Measurements from ENCODE around the gene MALAT1.

Gene MALAT1

DNA sequence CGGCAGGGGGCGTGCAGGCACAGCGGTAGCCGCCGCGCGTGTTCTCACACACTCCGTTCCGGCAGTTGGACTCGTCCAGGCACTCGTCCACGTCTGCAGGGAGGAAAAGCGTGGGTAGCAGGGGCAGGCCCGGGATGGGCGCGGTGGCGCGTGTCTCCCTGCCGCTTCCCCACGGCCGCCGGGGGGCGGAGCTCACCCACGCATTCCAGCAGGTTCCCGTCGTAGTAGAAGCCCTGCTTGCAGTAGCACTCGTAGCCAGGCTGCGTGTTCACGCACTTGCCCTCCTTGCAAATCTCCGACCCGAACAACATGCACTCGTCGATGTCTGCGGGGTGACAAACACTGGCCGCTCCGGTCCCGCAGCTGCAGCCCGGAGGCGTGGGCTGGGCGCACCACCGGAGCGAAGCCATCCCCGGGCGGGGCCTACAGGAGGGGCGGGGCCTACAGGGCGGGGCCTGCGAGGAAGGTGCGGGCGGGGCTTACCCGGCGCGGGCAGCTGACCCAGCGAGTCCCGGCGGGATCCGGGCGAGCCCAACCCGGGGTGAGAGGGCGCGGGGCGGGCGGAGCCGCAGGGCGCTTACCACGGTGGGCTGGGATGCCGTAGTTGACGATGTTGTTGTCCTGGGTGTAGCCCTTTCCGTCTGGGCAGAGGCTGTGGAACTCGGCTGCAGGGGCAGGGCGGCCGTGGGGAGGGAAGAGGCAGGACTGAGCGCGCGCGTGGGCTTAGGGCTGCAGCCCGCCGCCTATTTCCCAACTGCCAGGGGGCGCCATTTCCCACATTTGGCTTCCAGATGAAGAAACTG lies 41.6 kb downstream of the MALAT1 start:
- peak; percentile 88 for DNase-seq (ENCODE audit: low read depth)

DNA sequence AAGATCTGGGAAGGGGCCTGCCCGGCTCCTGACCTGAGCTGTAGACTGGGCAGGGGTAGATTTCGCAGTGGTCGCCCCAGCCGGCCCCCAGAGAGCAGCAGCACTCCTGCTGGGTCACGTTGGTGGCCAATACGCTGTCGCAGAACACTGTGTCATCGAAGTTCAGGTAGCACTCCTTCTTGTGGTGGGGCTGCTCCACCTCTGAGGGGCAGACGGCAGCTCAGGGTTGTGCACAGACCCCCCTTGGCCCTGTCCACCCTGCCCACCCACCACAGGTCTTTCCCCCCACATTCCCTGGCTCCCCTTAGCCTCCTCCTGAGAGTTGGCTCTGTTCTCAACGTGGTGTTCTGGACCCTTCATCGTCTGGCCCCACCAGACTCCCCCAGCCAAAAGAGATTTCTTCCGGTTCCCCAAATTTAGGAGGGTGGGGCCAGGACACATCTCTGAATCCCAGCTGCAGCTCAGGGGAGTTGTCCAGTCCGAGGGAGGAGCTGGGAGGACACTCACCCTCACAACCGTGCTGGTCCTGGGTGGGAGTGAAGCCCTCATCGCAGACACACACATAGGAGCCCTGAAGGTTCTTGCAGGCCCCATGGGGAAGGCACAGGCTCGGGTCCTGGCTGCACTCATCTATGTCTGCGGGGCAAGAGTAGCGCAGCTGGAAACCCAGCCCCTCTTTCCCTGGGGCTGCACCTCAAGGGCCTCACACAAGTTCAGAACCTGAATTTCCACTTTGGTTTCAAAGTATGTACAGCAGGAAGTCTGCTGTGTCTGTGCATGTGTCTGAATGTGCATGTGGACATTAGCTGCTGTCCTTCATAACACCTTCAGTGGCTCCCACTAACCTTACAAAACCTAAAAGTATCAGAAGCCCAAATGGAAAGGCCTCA lies 42.5 kb downstream of the MALAT1 start:
- no peak for DNase-seq (ENCODE audit: low read depth)

DNA sequence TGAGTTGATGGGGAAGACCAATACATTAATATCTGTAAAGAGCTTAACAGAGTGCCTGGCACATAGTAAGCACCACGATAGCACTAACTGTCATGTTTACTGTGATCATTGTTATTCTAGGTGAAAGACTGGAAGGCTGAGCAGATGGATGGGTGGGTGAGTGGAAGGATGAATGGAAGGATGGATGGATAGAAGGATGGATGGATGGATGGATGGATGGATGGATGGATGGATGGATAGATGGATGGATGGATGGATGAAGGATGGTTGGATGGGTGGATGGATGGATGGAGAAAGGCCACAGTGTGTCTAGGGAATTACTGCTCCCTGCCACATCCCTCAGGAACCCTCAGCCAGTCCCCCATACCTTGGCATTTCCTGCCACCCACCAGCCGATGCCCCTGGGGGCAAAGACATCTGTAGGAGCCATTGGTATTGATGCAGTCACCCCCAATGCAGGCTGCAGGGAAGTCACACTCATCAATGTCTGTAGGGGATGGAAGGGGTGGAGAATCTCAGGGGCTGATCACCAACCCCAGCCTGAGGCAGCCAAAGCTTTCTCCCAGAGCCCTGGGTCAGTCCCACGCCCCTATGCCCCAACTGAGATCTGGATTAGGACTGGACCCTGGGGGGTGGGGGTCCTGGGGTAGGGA lies 44.0 kb downstream of the MALAT1 start:
- DNase-seq (ENCODE audit: low read depth), result no peak

DNA sequence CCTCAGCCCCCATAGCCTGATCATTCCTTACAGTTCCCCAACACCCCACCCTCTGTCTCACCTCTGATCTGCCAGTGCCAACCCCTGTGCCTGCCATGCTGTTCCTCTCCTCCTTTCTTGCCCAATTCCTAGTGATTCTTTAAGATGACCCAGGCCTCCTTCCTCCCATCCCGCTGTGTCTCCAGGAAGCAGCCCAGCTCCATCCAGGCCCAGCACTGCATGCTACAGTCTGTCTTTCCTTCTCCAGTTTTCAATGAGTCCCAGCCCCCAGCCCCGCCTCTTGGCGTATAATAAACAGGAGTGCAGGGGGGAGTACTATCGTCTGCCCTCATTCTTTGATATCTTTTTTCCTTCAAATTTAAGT lies 47.0 kb downstream of the MALAT1 start:
- no peak for DNase-seq (ENCODE audit: low read depth)

DNA sequence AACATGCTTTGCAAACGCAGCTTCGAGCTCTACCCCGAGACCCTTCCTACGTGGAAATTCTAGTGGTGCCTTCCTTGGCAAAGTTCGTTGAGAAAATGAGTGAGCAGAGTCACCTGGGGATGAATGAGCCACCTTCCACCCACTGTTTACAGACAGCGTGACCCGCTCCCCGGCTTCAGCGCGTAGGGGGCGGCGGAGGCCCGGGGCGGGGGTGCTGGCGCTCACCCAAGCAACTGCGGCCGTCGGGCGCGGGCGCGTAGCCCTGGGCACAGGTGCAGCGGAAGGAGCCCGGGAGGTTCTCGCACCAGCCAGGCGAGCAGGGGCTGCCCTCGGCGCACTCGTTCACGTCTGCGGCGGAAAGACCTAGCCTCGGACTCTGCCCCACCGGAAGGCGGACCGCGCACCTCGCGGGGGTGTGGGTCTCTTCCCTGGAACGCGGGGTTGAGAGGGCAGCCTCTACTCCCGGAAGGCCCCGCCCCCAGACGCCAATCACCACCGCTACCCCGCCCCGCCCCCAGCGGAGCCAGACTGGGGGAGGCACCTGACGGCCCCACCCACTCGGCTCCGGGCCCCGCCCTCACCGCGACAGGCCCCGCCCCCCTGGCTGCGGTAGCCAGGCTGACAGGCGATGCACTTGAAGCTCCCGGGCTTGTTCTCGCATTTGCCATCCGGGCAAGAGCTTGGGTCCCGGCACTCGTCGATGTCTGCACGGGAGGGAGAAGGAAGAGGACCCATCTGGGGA lies 47.5 kb downstream of the MALAT1 start:
- no peak for DNase-seq (ENCODE audit: low read depth)

DNA sequence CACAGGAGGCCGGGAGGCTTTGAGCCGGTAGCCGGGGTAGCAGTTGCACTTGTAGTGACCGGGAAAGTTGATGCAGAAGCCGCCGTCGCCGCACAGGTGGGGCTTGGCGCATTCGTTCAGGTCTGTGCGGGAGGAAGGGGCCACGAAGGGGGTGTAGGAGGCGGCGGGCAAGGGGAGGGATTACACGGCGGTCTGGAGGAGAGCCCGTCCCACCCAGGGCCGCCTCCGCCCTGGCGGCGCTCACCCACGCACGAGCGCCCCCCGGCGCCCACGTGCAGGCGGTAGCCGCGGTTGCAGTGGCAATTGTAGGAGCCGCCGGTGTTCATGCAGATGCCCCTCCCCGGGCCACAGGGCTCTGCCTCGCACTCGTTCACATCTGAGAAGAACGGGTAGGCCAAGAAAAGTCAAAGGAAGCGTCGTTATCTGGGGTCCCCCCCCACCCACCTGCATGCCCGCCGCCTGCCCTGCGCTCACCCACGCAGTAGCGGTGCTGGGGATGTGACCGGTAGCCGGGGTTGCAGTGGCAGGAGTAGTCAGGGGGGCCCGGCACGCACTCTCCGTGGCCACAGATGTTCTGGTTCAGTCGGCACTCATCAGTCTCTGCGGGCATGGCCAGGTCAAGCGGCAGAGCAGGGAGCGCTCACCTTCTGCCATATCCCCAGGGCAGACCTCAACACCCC lies 48.7 kb downstream of the MALAT1 start:
- no peak for DNase-seq (ENCODE audit: low read depth)

DNA sequence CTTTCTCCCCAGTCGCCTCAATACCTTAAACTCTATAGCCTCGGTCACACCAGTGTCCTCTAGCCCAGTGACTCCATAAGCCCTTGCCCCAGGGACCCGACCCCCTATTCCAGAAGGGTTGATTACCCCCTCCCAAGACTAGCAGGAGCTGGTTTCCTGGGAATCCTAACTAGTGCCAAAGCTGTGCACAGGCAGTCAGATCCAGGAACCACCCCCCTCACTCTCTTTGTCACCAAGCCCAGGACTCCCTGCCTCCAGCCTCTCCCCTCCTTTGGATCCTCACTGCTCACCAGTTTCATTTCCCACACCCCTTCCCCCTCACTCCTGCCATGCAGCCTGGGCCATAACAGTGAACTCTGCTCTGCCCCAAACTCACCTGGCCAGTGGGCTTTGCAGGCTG lies 49.5 kb downstream of the MALAT1 start:
- no peak for DNase-seq (ENCODE audit: low read depth)

DNA sequence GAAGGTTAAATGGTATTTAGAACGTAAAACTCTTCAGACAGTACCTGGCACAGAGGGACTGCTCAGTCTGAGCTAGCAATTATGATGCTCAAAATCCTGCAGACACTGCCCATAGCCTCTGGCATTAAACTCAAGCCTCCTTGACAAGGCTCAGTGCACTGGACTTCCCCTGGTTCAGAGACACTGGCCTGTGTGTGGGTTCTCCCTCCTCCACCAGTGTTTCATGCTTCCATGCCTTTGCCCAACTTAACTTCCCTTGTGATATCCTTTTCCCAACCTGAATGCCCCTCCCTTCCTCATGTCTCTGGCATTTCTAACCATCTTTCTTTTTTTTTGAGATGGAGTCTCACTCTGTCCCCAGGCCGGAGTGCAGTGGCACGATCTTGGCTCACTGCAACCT lies 50.3 kb downstream of the MALAT1 start:
- DNase-seq (ENCODE audit: low read depth), result no peak

DNA sequence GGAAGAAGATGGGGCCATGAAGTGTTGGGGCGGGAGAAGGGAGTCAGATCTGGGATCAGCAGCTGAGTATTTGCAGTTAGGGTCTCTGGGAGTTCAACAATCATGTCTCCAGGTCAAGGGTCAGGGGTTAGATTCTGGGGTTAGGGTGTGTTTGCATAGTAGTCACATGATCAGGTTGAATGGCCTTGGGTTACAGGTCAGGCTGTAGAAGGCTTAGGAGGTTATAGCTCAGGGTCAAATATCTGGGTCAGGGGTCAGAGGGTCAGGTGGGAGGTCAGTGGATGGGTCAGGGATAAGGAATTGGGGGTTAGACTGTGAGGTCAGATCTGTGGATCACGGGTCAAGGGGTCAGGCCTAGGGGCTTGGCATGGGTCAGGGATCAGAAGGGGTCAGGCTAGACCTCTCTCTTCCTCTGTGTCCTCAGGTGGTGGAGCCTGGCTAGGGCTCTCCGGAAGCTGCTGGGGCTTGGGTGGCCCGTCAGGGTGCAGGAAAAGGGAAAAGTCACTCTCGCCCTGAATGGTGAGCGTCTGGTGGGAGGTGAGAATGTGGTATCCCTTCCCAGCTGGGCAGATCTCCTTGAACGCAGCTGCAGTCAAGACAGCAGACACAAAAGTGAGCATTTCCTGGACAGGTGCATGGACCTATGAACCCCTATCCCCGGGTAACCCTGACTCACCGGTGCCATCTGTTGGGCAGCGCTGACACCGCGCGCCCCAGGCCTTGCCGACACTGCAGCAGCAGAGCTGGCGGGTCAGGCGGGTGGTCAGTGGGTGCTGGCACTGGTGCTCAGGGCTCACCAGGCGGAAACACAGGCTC lies 52.9 kb downstream of the MALAT1 start:
- DNase-seq (ENCODE audit: low read depth), result peak; percentile 43

DNA sequence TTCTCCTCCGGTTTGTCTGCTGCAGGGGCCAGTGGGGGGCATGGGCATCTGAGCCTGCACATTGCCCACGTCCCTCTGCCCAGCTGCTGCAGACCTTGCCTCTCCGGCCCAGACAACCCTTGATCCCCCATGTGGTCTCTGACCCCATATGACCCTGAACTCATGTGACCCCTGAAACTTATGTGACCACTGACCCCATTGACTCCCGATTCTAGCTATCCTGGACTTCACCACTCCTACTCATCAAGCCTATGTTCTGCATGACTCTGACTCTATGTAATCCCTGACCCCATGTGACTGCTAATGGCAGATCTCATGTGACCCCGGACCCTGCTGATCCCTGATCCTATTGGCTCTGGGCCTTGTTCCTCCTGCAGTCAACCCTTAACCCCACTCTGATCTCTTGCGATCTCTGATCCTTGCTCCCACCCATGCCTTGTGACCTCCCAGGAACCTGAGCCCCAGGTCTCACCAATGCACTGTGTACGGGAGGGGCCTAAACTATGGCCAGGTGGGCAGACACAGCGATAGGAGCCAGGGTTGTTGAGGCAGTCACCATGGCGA lies 53.6 kb downstream of the MALAT1 start:
- no peak for DNase-seq (ENCODE audit: low read depth)

DNA sequence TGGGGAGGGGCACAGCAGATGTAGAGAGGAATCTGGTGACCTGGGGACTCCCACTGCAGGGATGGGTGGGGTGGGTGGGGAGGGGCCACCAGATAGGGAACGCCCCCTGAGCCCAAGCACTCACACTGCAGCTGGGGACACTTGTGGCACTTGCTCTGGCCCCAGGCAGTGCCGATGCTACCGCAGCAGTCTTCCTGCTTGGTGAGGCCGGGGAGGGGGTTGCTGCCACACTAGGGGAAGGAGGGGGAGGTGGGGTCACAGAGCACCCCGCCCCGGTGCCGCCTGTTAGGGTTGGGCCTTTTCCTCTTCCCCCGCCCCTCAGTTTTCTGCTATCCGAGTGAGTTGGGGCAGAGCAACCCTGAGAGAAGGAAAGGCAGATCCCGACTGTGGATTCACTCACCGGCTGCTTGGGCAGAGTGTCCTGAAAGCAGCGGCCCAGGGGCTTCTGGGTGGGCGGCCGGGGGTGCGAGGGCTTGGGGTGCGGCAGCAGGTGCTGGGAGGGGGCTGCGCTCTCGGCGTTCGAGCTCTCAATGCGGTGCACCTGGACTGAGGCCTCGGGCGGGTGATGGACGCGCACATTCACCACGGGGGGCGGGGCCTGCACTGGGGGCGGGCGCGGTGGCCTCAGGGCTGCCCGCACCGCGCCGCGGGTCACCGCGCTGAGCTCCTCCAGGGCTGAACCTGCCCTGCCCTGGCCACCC lies 54.6 kb downstream of the MALAT1 start:
- no peak for DNase-seq (ENCODE audit: low read depth)

DNA sequence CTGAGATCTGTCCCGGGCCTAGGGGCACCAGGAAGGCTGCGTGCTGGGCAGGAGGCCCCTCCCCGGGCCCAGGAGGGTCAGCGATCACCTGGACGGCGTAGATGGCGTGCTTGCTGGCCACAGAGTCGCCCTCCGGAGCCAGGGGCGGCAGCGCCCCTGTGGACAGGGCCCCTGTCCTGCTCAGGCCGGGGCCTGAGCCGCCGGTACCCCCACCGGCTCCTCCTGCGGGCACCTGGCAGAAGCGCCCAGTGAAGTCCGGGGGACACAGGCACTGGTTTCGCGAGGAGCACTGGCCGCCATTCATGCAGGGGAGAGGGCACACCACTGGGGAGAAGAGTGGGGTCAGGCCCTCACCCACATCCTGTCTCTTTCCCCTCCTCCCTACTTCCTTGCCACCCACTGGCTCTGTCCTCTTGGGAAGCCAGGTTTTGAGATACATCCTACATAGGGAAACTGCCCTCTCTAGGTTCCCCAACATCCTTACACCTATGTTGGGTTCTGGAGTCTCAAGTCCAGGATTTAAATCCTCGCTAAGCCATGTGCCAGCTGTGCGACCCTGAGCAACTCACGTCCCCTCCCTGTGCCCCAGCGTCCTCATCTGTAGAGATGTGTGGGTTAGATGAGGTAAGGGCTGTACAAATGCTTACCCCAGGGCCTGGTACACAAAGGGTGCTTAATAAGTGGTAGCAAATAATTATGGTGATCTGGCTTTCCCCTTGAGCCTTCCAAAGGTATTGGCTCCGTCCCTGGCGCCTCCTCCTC lies 55.4 kb downstream of the MALAT1 start:
- DNase-seq (ENCODE audit: low read depth), result no peak

DNA sequence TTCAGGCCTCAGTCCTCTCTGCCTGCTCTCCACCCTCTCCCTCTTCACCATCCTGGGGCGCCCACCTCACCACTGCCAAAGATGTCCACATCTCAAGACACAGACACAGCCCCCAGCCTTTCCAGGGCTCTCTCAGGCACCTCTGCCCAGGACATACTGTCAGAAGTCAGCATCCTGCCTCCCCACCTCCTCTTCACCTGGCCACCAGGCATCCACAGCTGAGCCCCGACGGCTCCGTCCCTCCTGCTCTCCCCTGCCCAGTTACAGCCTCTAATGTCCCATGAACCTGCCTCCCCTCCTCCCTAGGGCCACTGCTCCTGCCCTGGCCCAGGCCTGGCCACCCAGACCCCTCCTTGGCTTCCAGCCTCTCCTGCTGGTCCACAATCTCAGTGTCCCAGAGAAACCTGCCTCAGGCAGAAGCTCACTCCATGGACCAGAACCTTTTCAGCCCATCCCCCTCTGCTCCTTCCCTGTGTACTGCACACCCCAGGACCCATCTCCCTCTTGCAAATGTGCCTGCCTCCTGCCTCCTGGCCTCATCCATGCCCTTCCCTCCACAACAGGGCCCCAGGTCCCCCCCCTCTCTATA lies 56.1 kb downstream of the MALAT1 start:
- DNase-seq (ENCODE audit: low read depth), result no peak

DNA sequence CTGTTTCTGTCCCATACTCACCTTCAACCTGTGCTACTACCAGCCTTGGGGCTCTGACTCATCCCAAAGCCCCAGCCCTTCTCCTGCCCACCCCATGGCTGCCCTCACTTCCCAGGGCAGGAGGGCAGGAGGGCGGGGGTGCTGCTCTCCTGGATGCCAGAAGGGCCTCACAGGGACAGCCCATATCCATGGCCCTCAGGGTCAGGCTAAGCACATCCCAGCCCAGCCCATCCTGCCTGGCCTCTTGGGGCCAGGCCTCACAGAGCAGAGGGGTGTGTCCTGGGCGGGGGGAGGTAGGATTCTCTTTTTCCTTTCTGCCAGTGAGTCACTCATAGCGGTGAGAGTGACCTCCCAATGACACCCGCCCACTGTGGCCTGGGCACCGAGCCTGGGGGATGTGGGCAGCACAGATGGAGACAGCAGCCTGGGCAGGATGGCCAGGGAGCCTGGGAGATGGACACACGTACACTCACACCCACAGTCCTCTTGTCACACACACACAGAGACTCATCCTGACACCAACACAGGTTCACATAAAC lies 56.9 kb downstream of the MALAT1 start:
- DNase-seq (ENCODE audit: low read depth), result peak; percentile 95
